H9 (cell line): ENCODE data around the gene CALM1. TPM values are rescaled to one million over a fixed set of nuclear protein-coding genes. Genes with fewer than 3 reads are reported as not detected.

ENCODE experiments used
- DNase-seq: peaks from one replicate; pipeline ENCODE4 v3.0.0-alpha.2; 2017
- H2AFZ ChIP-seq: one replicate; pipeline ENCODE4 v1.6.1; 2013; ENCODE audit warnings: mild to moderate bottlenecking, low read length, control low read depth, moderate library complexity
- H2AK5ac ChIP-seq: 2 replicates; pipeline ENCODE4 v1.6.1; 2013; ENCODE audit warnings: low read length, control low read depth, mixed read lengths; ENCODE audit not compliant: insufficient read length
- H2BK120ac ChIP-seq: one replicate; pipeline ENCODE4 v1.6.1; 2013; ENCODE audit warnings: low read depth, mild to moderate bottlenecking, low read length, control low read depth, inconsistent platforms; ENCODE audit not compliant: poor library complexity, severe bottlenecking
- H2BK12ac ChIP-seq: 2 replicates; pipeline ENCODE4 v1.6.1; 2013; ENCODE audit warnings: low read length, control low read depth, mixed read lengths, low read depth; ENCODE audit not compliant: insufficient read length
- H2BK15ac ChIP-seq: 2 replicates; pipeline ENCODE4 v1.6.1; 2013; ENCODE audit warnings: low read depth, low read length, control low read depth
- H2BK20ac ChIP-seq: one replicate; pipeline ENCODE4 v1.6.1; 2013; ENCODE audit warnings: low read depth, mild to moderate bottlenecking, low read length, control low read depth, inconsistent platforms; ENCODE audit not compliant: poor library complexity, severe bottlenecking
- H2BK5ac ChIP-seq: 2 replicates; pipeline ENCODE4 v1.6.1; 2013; ENCODE audit warnings: low read length, control low read depth, mixed read lengths; ENCODE audit not compliant: insufficient read length
- H3K14ac ChIP-seq: 2 replicates; pipeline ENCODE4 v1.6.1; 2013; ENCODE audit warnings: low read length, control low read depth; ENCODE audit not compliant: insufficient read depth
- H3K18ac ChIP-seq: 2 replicates; pipeline ENCODE4 v1.6.1; 2013; ENCODE audit warnings: low read depth, mild to moderate bottlenecking, mixed read lengths, low read length, control low read depth; ENCODE audit not compliant: insufficient read length
- H3K23ac ChIP-seq: 2 replicates; pipeline ENCODE4 v1.6.1; 2013; ENCODE audit warnings: low read length, control low read depth, mixed read lengths, low read depth; ENCODE audit not compliant: insufficient read length
- H3K23me2 ChIP-seq: 2 replicates; pipeline ENCODE4 v1.6.1; 2013; ENCODE audit warnings: low read depth, mild to moderate bottlenecking, mixed read lengths, low read length, control low read depth; ENCODE audit not compliant: insufficient read length, poor library complexity, severe bottlenecking
- H3K27ac ChIP-seq: 2 replicates; pipeline ENCODE4 v1.5.1; 2013; ENCODE audit warnings: low read length, control low read depth, mixed read lengths, low read depth; ENCODE audit not compliant: insufficient read length
- H3K27me3 ChIP-seq: 2 replicates; pipeline ENCODE4 v1.6.1; 2013; ENCODE audit warnings: low read length, control low read depth, inconsistent platforms; ENCODE audit not compliant: insufficient read depth
- H3K4ac ChIP-seq: 2 replicates; pipeline ENCODE4 v1.6.1; 2013; ENCODE audit warnings: low read depth, mild to moderate bottlenecking, control low read depth, inconsistent platforms, low read length, moderate library complexity
- H3K4me1 ChIP-seq: 2 replicates; pipeline ENCODE4 v1.6.1; 2013; ENCODE audit warnings: low read length, control low read depth, inconsistent platforms; ENCODE audit not compliant: insufficient read depth
- H3K4me2 ChIP-seq: 2 replicates; pipeline ENCODE4 v1.6.1; 2013; ENCODE audit warnings: low read length, control low read depth, mixed read lengths; ENCODE audit not compliant: insufficient read length, insufficient read depth
- H3K56ac ChIP-seq: 2 replicates; pipeline ENCODE4 v1.6.1; 2013; ENCODE audit warnings: low read depth, mild to moderate bottlenecking, mixed read lengths, low read length, control low read depth; ENCODE audit not compliant: insufficient read length
- H3K79me1 ChIP-seq: 2 replicates; pipeline ENCODE4 v1.6.1; 2013; ENCODE audit warnings: low read depth, mild to moderate bottlenecking, moderate library complexity, low read length, control low read depth, inconsistent platforms; ENCODE audit not compliant: insufficient read depth, poor library complexity, severe bottlenecking
- H3K79me2 ChIP-seq: 2 replicates; pipeline ENCODE4 v1.6.1; 2013; ENCODE audit warnings: low read length, control low read depth, inconsistent platforms; ENCODE audit not compliant: insufficient read depth
- H3K9ac ChIP-seq: 2 replicates; pipeline ENCODE4 v1.6.1; 2013; ENCODE audit warnings: low read length, control low read depth, mixed read lengths; ENCODE audit not compliant: insufficient read length; ENCODE audit errors: extremely low read depth
- H3K9me3 ChIP-seq: one replicate; pipeline ENCODE4 v1.6.1; 2013; ENCODE audit warnings: low read depth, low read length, inconsistent platforms; ENCODE audit not compliant: control insufficient read depth
- H3T11ph ChIP-seq: one replicate; pipeline ENCODE4 v1.6.1; 2013; ENCODE audit warnings: mild to moderate bottlenecking, low read length, control low read depth, inconsistent platforms
- H4K20me1 ChIP-seq: one replicate; pipeline ENCODE4 v1.6.1; 2013; ENCODE audit not compliant: control insufficient read depth, insufficient read length, insufficient read depth
- H4K5ac ChIP-seq: 2 replicates; pipeline ENCODE4 v1.6.1; 2013; ENCODE audit warnings: low read depth, mild to moderate bottlenecking, mixed read lengths, low read length, control low read depth; ENCODE audit not compliant: insufficient read length
- H4K8ac ChIP-seq: replicated peaks from 2 replicates; pipeline ENCODE4 v1.6.1; 2013; ENCODE audit warnings: low read length, control low read depth, mixed read lengths, low read depth; ENCODE audit not compliant: insufficient read length
- H4K91ac ChIP-seq: 2 replicates; pipeline ENCODE4 v1.6.1; 2013; ENCODE audit warnings: low read depth, mild to moderate bottlenecking, moderate library complexity, mixed read lengths, low read length, control low read depth; ENCODE audit not compliant: insufficient read length
- H3K27ac Mint-ChIP-seq, 3 experiments: 2 replicates in 2 of 3; 3 replicates in 1 of 3; pipeline ENCODE4 v1.8.0; 2020 to 2021; ENCODE audit warnings: mixed read lengths in 3 of 3, mild to moderate bottlenecking in 1 of 3, moderate library complexity in 1 of 3
- H3K27me3 Mint-ChIP-seq: 2 replicates; pipeline ENCODE4 v1.8.0; 2021; ENCODE audit warnings: low read depth, mild to moderate bottlenecking, moderate library complexity, mixed read lengths
- H3K36me3 Mint-ChIP-seq, 3 experiments: 2 replicates in 2 of 3; 3 replicates in 1 of 3; pipeline ENCODE4 v1.8.0; 2020 to 2021; ENCODE audit warnings: low read depth in 3 of 3, mixed read lengths in 3 of 3; ENCODE audit not compliant: insufficient read depth in 1 of 3
- H3K4me1 Mint-ChIP-seq, 2 experiments: 2 replicates each; pipeline ENCODE4 v1.8.0; 2020; ENCODE audit warnings: mixed read lengths in 2 of 2
- H3K4me3 Mint-ChIP-seq, 2 experiments: 2 replicates in 1 of 2; 3 replicates in 1 of 2; pipeline ENCODE4 v1.8.0; 2020 to 2021; ENCODE audit warnings: mild to moderate bottlenecking in 2 of 2, mixed read lengths in 2 of 2, moderate library complexity in 1 of 2
- H3K9me3 Mint-ChIP-seq, 2 experiments: 2 replicates in 1 of 2; 3 replicates in 1 of 2; pipeline ENCODE4 v1.8.0; 2020; ENCODE audit warnings: mild to moderate bottlenecking in 2 of 2, mixed read lengths in 2 of 2, moderate library complexity in 1 of 2
- CTCF ChIP-seq: fragments of 200-600 bp; sonication (generic); conservative IDR thresholded peaks from 3 replicates; pipeline ENCODE4 v1.8.0; 2021; ENCODE audit warnings: antibody characterized with exemption, mild to moderate bottlenecking
- WGBS: extraction: QIAGEN DNeasy Blood & Tissue Kit; methylation state at CpG from one replicate; pipeline ENCODE4 v1.1.7; 2013; ENCODE audit warnings: missing lambda C conversion rate, low lambda C conversion rate, mixed read lengths; ENCODE audit not compliant: insufficient read length; ENCODE audit errors: extremely low coverage; 5-methylcytosine and 5-hydroxymethylcytosine counted together
- total RNA-seq: library from RNA; stranded (reverse); gene quantifications from 2 replicates; pipeline ENCODE4 v1.2.1, GENCODE V29; 2021

CALM1 gene
- total RNA-seq, 1 experiment from 2014 or later = 354 TPM

- H2BK5ac ChIP-seq = no peak overlapping the region
- H2AK5ac ChIP-seq = no peak overlapping the region
- DNase-seq = no peak
- no peak overlapping the region for H2BK12ac ChIP-seq
- no peak overlapping the region for H3K56ac ChIP-seq
- no peak overlapping the region for H4K8ac ChIP-seq
- H3K9me3 Mint-ChIP-seq = no peaks in the 10 kb centered on the region
- H3K9me3 ChIP-seq = no peaks in the 10 kb centered on the region
- no peak overlapping the region for H3K9ac ChIP-seq
- no peak overlapping the region for H3K14ac ChIP-seq
- H3K27ac ChIP-seq = no peak overlapping the region
- H3K4ac ChIP-seq = no peak overlapping the region
- no peak overlapping the region for H3K27ac Mint-ChIP-seq
- no peak overlapping the region for H2BK120ac ChIP-seq
- H3K4me2 ChIP-seq = no peak overlapping the region
- no CpG with 5 or more reads among the region's 7 CpGs for WGBS
- no peak overlapping the region for H4K91ac ChIP-seq
- no peak overlapping the region for H2BK20ac ChIP-seq
- no peak overlapping the region for H3K4me3 Mint-ChIP-seq
- H3K79me1 ChIP-seq = no peaks in the 10 kb centered on the region
- H3K27me3 Mint-ChIP-seq = peaks cover 6% of the 10 kb centered on the region; the same call in 1 of the 2 replicates
- no peaks in the 10 kb centered on the region for H3K23me2 ChIP-seq
- H3K27me3 ChIP-seq = no peaks in the 10 kb centered on the region
- TF ChIP-seq CTCF = no peak
- no peak overlapping the region for H4K5ac ChIP-seq
- H3K36me3 Mint-ChIP-seq = no peaks in the 10 kb centered on the region
- H2BK15ac ChIP-seq = no peak overlapping the region
- H3K4me1 Mint-ChIP-seq = 0 out of 4 replicates have a peak, but pooled peaks cover 0 to 2% of the 10 kb centered on the region in 2 experiments
- no peak overlapping the region for H2AFZ ChIP-seq
- H3K23ac ChIP-seq = no peak overlapping the region
- H3K79me2 ChIP-seq = no peaks in the 10 kb centered on the region
- no peaks in the 10 kb centered on the region for H3K4me1 ChIP-seq
- H3T11ph ChIP-seq = no peak overlapping the region
- H4K20me1 ChIP-seq = no peaks in the 10 kb centered on the region
- no peak overlapping the region for H3K18ac ChIP-seq
Measured at GRCh38 chr14:90361865-90362557, 34.8 kb upstream of the CALM1 start.
